ENCODE results near the gene PAPPA.

Gene PAPPA

GRCh38 chr9:116422119-116422979 is 268.8 kb downstream of the PAPPA start:
- H3K9me3 ChIP-seq (ENCODE audit: control extremely low read depth in 1 of 5, control insufficient read depth in 4 of 5, insufficient read depth in 2 of 5, low read depth in 1 of 5, low read length in 4 of 5): no peaks in the 10 kb centered on the region
- WGBS (ENCODE audit: insufficient coverage): 100% methylated on average over 1 of the region's 5 CpGs
- CTCF ChIA-PET: interaction anchor here (0.8 to 1.8 kb wide), 2 partner anchors 11 to 32 kb away, joined by 3 to 4 read pairs; no protein-coding TSS in a partner anchor
- no peaks in the 10 kb centered on the region for H3K4me1 ChIP-seq (ENCODE audit: control extremely low read depth in 1 of 4, control insufficient read depth in 4 of 4, insufficient read depth in 4 of 4, low read length in 3 of 4)
- H3K27me3 ChIP-seq (replicated peaks in 2 of 5; ENCODE audit: control insufficient read depth in 4 of 5, insufficient read depth in 5 of 5, low read length in 4 of 5): no peaks in the 10 kb centered on the region
- H3K4me3 ChIP-seq (ENCODE audit: control insufficient read depth in 1 of 7, extremely low read depth in 1 of 7, insufficient read depth in 4 of 7, low read depth in 2 of 7, low read length in 6 of 7): no peak overlapping the region
- no peak for DNase-seq
- H3K27ac ChIP-seq (ENCODE audit: insufficient read depth in 1 of 2, low read depth in 1 of 2, low read length in 2 of 2, poor library complexity in 1 of 2, severe bottlenecking in 2 of 2): no peak overlapping the region
- POLR2A ChIA-PET: no interaction called here
- H3K36me3 ChIP-seq (ENCODE audit: control insufficient read depth in 4 of 4, insufficient read depth in 4 of 4, low read length in 3 of 4): no peaks in the 10 kb centered on the region

DNA sequence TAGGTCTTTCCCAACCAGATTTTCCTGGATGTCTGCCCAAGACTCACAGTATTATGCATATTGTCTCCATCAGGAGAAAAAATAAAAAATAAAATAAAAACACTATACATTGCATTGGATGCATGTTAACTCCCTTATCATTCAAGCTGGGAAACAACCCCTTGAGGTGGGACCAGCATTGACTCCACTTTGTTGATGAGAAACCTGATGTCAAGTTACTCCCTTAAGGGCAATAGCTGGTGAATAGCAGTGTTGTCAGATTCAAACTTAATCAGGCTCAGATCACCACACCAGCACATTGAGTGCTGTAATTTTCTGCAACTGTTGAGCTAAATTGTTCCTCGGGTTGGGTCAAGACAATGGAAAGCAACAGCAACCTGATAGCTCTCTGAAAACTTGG is 269.6 kb downstream of the PAPPA start:
- H3K4me1 ChIP-seq (ENCODE audit: control extremely low read depth in 1 of 4, control insufficient read depth in 4 of 4, insufficient read depth in 4 of 4, low read length in 3 of 4): no peaks in the 10 kb centered on the region
- ChIA-PET POLR2A (no interaction called here), CTCF (interaction anchor here (1.8 kb wide), 1 partner anchor 12 kb away, joined by 4 read pairs; no protein-coding TSS in a partner anchor)
- no peaks in the 10 kb centered on the region for H3K27me3 ChIP-seq (replicated peaks in 2 of 5; ENCODE audit: control insufficient read depth in 4 of 5, insufficient read depth in 5 of 5, low read length in 4 of 5)
- H3K27ac ChIP-seq (ENCODE audit: insufficient read depth in 1 of 2, low read depth in 1 of 2, low read length in 2 of 2, poor library complexity in 1 of 2, severe bottlenecking in 2 of 2): no peak overlapping the region
- DNase-seq: no peak
- no peaks in the 10 kb centered on the region for H3K36me3 ChIP-seq (ENCODE audit: control insufficient read depth in 4 of 4, insufficient read depth in 4 of 4, low read length in 3 of 4)
- WGBS (ENCODE audit: insufficient coverage): 100% methylated on average over 1 of the region's 1 CpG
- H3K9me3 ChIP-seq (ENCODE audit: control extremely low read depth in 1 of 5, control insufficient read depth in 4 of 5, insufficient read depth in 2 of 5, low read depth in 1 of 5, low read length in 4 of 5): no peaks in the 10 kb centered on the region
- no peak overlapping the region for H3K4me3 ChIP-seq (ENCODE audit: control insufficient read depth in 1 of 7, extremely low read depth in 1 of 7, insufficient read depth in 4 of 7, low read depth in 2 of 7, low read length in 6 of 7)

- POLR2A ChIA-PET: no interaction called here
- Histone ChIP-seq H3K4me1 (ENCODE audit: control extremely low read depth in 1 of 4, control insufficient read depth in 4 of 4, insufficient read depth in 4 of 4, low read length in 3 of 4) (no peaks in the 10 kb centered on the region), H3K4me3 (ENCODE audit: control insufficient read depth in 1 of 7, extremely low read depth in 1 of 7, insufficient read depth in 4 of 7, low read depth in 2 of 7, low read length in 6 of 7) (no peak overlapping the region), H3K36me3 (ENCODE audit: control insufficient read depth in 4 of 4, insufficient read depth in 4 of 4, low read length in 3 of 4) (no peaks in the 10 kb centered on the region), H3K9me3 (ENCODE audit: control extremely low read depth in 1 of 5, control insufficient read depth in 4 of 5, insufficient read depth in 2 of 5, low read depth in 1 of 5, low read length in 4 of 5) (no peaks in the 10 kb centered on the region), H3K27ac (ENCODE audit: insufficient read depth in 1 of 2, low read depth in 1 of 2, low read length in 2 of 2, poor library complexity in 1 of 2, severe bottlenecking in 2 of 2) (no peak overlapping the region), H3K27me3 (replicated peaks in 2 of 5; ENCODE audit: control insufficient read depth in 4 of 5, insufficient read depth in 5 of 5, low read length in 4 of 5) (no peaks in the 10 kb centered on the region)
- no peak for DNase-seq
- CTCF ChIA-PET: no interaction called here
- WGBS (ENCODE audit: insufficient coverage): 50% methylated on average over 2 of the region's 2 CpGs
Measured at GRCh38 chr9:116425244-116425643, 271.7 kb downstream of the PAPPA start.

DNA sequence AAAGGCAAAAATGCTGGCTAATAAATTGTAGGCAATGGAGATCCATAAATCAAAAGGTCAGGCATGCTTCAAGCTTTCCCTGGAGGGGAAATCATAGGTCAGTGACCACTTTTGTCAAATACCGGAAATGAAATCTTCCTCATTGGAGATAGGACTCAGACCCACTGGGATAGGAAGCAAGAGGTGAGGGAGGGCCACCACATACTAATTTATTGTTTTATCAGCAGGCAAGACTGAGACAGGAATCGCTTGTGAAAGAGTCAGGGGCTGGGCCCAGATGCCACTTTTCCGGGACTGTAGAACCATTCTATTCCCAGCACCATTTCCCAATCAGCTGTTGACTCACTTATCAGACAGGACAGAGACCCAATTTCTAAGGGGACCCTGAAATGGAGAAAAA is 277.3 kb downstream of the PAPPA start:
- Histone ChIP-seq H3K4me3 (ENCODE audit: control insufficient read depth in 1 of 7, extremely low read depth in 1 of 7, insufficient read depth in 4 of 7, low read depth in 2 of 7, low read length in 6 of 7) (no peak overlapping the region), H3K27me3 (replicated peaks in 2 of 5; ENCODE audit: control insufficient read depth in 4 of 5, insufficient read depth in 5 of 5, low read length in 4 of 5) (no peaks in the 10 kb centered on the region), H3K4me1 (ENCODE audit: control extremely low read depth in 1 of 4, control insufficient read depth in 4 of 4, insufficient read depth in 4 of 4, low read length in 3 of 4) (no peaks in the 10 kb centered on the region), H3K9me3 (ENCODE audit: control extremely low read depth in 1 of 5, control insufficient read depth in 4 of 5, insufficient read depth in 2 of 5, low read depth in 1 of 5, low read length in 4 of 5) (no peaks in the 10 kb centered on the region), H3K36me3 (ENCODE audit: control insufficient read depth in 4 of 4, insufficient read depth in 4 of 4, low read length in 3 of 4) (no peaks in the 10 kb centered on the region), H3K27ac (ENCODE audit: insufficient read depth in 1 of 2, low read depth in 1 of 2, low read length in 2 of 2, poor library complexity in 1 of 2, severe bottlenecking in 2 of 2) (no peak overlapping the region)
- ChIA-PET CTCF (interaction anchor here (1.4 kb wide), 1 partner anchor 279 kb away, joined by 3 read pairs; no protein-coding TSS in a partner anchor), POLR2A (no interaction called here)
- 90% methylated on average over 3 of the region's 3 CpGs for WGBS (ENCODE audit: insufficient coverage)
- no peak for DNase-seq

GRCh38 chr9:116432051-116432450 is 278.5 kb downstream of the PAPPA start:
- ChIA-PET CTCF (interaction anchor here (0.9 kb wide), 1 partner anchor 30 kb away, joined by 3 read pairs; no protein-coding TSS in a partner anchor), POLR2A (no interaction called here)
- no CpG with 5 or more reads among the region's 1 CpG for WGBS (ENCODE audit: insufficient coverage)
- Histone ChIP-seq H3K9me3 (ENCODE audit: control extremely low read depth in 1 of 5, control insufficient read depth in 4 of 5, insufficient read depth in 2 of 5, low read depth in 1 of 5, low read length in 4 of 5) (no peaks in the 10 kb centered on the region), H3K27ac (ENCODE audit: insufficient read depth in 1 of 2, low read depth in 1 of 2, low read length in 2 of 2, poor library complexity in 1 of 2, severe bottlenecking in 2 of 2) (no peak overlapping the region), H3K4me3 (ENCODE audit: control insufficient read depth in 1 of 7, extremely low read depth in 1 of 7, insufficient read depth in 4 of 7, low read depth in 2 of 7, low read length in 6 of 7) (no peak overlapping the region), H3K27me3 (replicated peaks in 2 of 5; ENCODE audit: control insufficient read depth in 4 of 5, insufficient read depth in 5 of 5, low read length in 4 of 5) (no peaks in the 10 kb centered on the region), H3K4me1 (ENCODE audit: control extremely low read depth in 1 of 4, control insufficient read depth in 4 of 4, insufficient read depth in 4 of 4, low read length in 3 of 4) (no peaks in the 10 kb centered on the region), H3K36me3 (ENCODE audit: control insufficient read depth in 4 of 4, insufficient read depth in 4 of 4, low read length in 3 of 4) (no peaks in the 10 kb centered on the region)
- DNase-seq: no peak

DNA sequence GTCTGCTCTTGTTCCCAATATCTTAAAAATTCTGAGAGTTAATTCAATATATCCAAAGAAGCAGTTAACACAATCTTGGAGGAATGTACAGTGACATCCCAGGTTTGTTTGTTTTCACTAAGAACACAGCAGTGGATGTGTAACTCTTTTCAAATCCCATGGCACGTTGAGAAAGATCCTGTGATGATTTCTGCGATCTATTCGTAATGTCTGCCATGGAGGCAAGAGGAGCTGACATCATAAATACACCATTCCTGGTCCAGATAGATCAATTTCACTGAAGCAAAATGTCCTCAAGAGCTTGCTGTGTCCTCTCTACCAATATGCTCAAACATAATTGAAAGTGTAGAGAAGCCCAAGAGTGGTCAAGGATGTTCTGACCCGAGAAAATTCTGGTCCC is 280.7 kb downstream of the PAPPA start:
- WGBS (ENCODE audit: insufficient coverage): 100% methylated on average over 3 of the region's 4 CpGs
- Histone ChIP-seq H3K4me1 (ENCODE audit: control extremely low read depth in 1 of 4, control insufficient read depth in 4 of 4, insufficient read depth in 4 of 4, low read length in 3 of 4) (no peaks in the 10 kb centered on the region), H3K36me3 (ENCODE audit: control insufficient read depth in 4 of 4, insufficient read depth in 4 of 4, low read length in 3 of 4) (no peaks in the 10 kb centered on the region), H3K27me3 (replicated peaks in 2 of 5; ENCODE audit: control insufficient read depth in 4 of 5, insufficient read depth in 5 of 5, low read length in 4 of 5) (no peaks in the 10 kb centered on the region), H3K4me3 (ENCODE audit: control insufficient read depth in 1 of 7, extremely low read depth in 1 of 7, insufficient read depth in 4 of 7, low read depth in 2 of 7, low read length in 6 of 7) (no peak overlapping the region), H3K9me3 (ENCODE audit: control extremely low read depth in 1 of 5, control insufficient read depth in 4 of 5, insufficient read depth in 2 of 5, low read depth in 1 of 5, low read length in 4 of 5) (no peaks in the 10 kb centered on the region), H3K27ac (ENCODE audit: insufficient read depth in 1 of 2, low read depth in 1 of 2, low read length in 2 of 2, poor library complexity in 1 of 2, severe bottlenecking in 2 of 2) (no peak overlapping the region)
- ChIA-PET POLR2A (no interaction called here), CTCF (interaction anchor here (1.2 kb wide), 1 partner anchor 57 kb away, joined by 3 read pairs; no protein-coding TSS in a partner anchor)
- DNase-seq: no peak

DNA sequence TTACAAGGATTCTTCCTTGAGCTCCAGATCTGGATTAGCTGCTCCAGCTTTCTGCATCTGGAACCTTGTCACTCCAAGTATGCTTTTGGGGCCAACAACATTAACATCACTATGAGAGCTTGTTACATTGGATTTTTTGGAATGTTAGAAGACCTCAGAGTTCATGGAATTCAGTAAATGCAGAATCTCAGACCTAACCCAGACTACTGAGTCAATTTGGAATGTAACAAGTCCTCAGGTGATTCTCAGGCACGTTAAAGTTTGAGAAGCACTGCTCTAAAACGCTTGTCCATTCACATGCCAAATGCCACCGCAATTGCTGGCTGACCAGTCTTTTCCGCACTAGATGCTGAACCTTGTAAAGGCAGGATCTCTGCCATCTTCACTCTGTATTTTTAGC is 282.1 kb downstream of the PAPPA start:
- no peak overlapping the region for H3K27ac ChIP-seq (ENCODE audit: insufficient read depth in 1 of 2, low read depth in 1 of 2, low read length in 2 of 2, poor library complexity in 1 of 2, severe bottlenecking in 2 of 2)
- no peak for DNase-seq
- ChIA-PET POLR2A (no interaction called here), CTCF (no interaction called here)
- no peaks in the 10 kb centered on the region for H3K4me1 ChIP-seq (ENCODE audit: control extremely low read depth in 1 of 4, control insufficient read depth in 4 of 4, insufficient read depth in 4 of 4, low read length in 3 of 4)
- no peaks in the 10 kb centered on the region for H3K9me3 ChIP-seq (ENCODE audit: control extremely low read depth in 1 of 5, control insufficient read depth in 4 of 5, insufficient read depth in 2 of 5, low read depth in 1 of 5, low read length in 4 of 5)
- H3K36me3 ChIP-seq (ENCODE audit: control insufficient read depth in 4 of 4, insufficient read depth in 4 of 4, low read length in 3 of 4): no peaks in the 10 kb centered on the region
- WGBS (ENCODE audit: insufficient coverage): 96% methylated on average over 3 of the region's 4 CpGs
- no peaks in the 10 kb centered on the region for H3K27me3 ChIP-seq (replicated peaks in 2 of 5; ENCODE audit: control insufficient read depth in 4 of 5, insufficient read depth in 5 of 5, low read length in 4 of 5)
- no peak overlapping the region for H3K4me3 ChIP-seq (ENCODE audit: control insufficient read depth in 1 of 7, extremely low read depth in 1 of 7, insufficient read depth in 4 of 7, low read depth in 2 of 7, low read length in 6 of 7)
